DMS53 (cell line): Measurements from ENCODE around the gene TRIM25.

ENCODE experiments used
- DNase-seq: peaks from one replicate; lab custom pipeline; 2025; lab: John Stamatoyannopoulos, UW

TRIM25 gene

GRCh38 chr17:56867948-56868376 is 45.9 kb downstream of the TRIM25 start:
- no peak for DNase-seq

- DNase-seq: no peak
These were observed 47.4 kb downstream of the TRIM25 start for GRCh38 chr17:56866496-56866895.

- no peak for DNase-seq
These were observed 47.8 kb downstream of the TRIM25 start for GRCh38 chr17:56866076-56866475.

GRCh38 chr17:56863974-56864373 is 49.9 kb downstream of the TRIM25 start:
- no peak for DNase-seq

- DNase-seq: no peak
These were observed 52.0 kb downstream of the TRIM25 start for GRCh38 chr17:56861899-56862298.

GRCh38 chr17:56851008-56851407 is 62.8 kb downstream of the TRIM25 start:
- no peak for DNase-seq

GRCh38 chr17:56850591-56850990 is 63.3 kb downstream of the TRIM25 start:
- DNase-seq: no peak

- DNase-seq: no peak
These were observed 64.7 kb downstream of the TRIM25 start for GRCh38 chr17:56849131-56849530.

- DNase-seq: no peak
These were observed 66.7 kb downstream of the TRIM25 start for GRCh38 chr17:56847106-56847505.

- DNase-seq: no peak
These were observed 67.9 kb downstream of the TRIM25 start for GRCh38 chr17:56845934-56846333.

GRCh38 chr17:56842577-56842976 is 71.3 kb downstream of the TRIM25 start:
- no peak for DNase-seq

- DNase-seq: no peak
These were observed 75.2 kb downstream of the TRIM25 start for GRCh38 chr17:56838687-56839086.
